ENCODE measurements around the gene BCL6B. TPM values are rescaled to one million over a fixed set of nuclear protein-coding genes. Genes with fewer than 3 reads are reported as not detected.

BCL6B gene
- total and polyA plus RNA-seq, 2 experiments from 2014 or later, result 0.53 to 1.1 TPM

DNA sequence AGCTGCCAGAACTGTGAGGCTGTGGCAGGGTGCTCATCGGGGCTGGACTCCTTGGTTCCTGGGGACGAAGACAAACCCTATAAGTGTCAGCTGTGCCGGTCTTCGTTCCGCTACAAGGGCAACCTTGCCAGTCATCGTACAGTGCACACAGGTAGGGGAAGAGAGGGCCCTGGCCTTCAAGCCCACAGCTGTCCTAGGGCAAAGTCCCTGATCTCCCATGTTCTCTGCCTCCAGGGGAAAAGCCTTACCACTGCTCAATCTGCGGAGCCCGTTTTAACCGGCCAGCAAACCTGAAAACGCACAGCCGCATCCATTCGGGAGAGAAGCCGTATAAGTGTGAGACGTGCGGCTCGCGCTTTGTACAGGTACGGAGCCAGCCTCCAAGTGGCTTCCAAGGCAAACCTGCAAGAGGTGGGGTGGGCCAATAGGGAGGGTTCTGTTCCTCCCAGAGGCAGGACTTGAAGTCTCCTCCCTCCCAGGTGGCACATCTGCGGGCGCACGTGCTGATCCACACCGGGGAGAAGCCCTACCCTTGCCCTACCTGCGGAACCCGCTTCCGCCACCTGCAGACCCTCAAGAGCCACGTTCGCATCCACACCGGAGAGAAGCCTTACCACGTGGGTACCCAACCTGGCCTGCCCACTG is 3.7 kb downstream of the BCL6B start:
- no peak for DNase-seq (ENCODE audit: low spot score)
- Histone ChIP-seq H3K79me2 (no peaks in the 10 kb centered on the region), H3K9me2 (replicated peaks; ENCODE audit: insufficient read depth) (no peaks in the 10 kb centered on the region), H2AFZ (no peak overlapping the region), H3K27ac (no peak overlapping the region), H4K20me1 (ENCODE audit: insufficient read depth, poor library complexity, severe bottlenecking) (no peaks in the 10 kb centered on the region), H3K36me3 (replicated peaks; ENCODE audit: insufficient read depth, low read depth) (no peaks in the 10 kb centered on the region), H3K4me2 (no peak overlapping the region), H3K4me1 (ENCODE audit: insufficient read depth) (peaks cover 7% of the 10 kb centered on the region), H3K4me3 (no peak overlapping the region), H3K9me3 (ENCODE audit: low read depth) (no peaks in the 10 kb centered on the region), H3K27me3 (peaks cover 15% of the 10 kb centered on the region)
- TF ChIP-seq, protein P1, sequence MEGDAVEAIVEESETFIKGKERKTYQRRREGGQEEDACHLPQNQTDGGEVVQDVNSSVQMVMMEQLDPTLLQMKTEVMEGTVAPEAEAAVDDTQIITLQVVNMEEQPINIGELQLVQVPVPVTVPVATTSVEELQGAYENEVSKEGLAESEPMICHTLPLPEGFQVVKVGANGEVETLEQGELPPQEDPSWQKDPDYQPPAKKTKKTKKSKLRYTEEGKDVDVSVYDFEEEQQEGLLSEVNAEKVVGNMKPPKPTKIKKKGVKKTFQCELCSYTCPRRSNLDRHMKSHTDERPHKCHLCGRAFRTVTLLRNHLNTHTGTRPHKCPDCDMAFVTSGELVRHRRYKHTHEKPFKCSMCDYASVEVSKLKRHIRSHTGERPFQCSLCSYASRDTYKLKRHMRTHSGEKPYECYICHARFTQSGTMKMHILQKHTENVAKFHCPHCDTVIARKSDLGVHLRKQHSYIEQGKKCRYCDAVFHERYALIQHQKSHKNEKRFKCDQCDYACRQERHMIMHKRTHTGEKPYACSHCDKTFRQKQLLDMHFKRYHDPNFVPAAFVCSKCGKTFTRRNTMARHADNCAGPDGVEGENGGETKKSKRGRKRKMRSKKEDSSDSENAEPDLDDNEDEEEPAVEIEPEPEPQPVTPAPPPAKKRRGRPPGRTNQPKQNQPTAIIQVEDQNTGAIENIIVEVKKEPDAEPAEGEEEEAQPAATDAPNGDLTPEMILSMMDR (IDR thresholded peaks at IDR 0.05; ENCODE audit: poor library complexity), result no peak
- TF ChIP-seq EZH2phosphoT487 (IDR thresholded peaks at IDR 0.05; ENCODE audit: low read depth, severe bottlenecking, unreplicated experiment) (no peak), EZH2 (IDR thresholded peaks at IDR 0.05; ENCODE audit: borderline replicate concordance) (no peak)
- 94% methylated on average over 29 of the region's 29 CpGs for WGBS (ENCODE audit: low lambda C conversion rate, missing lambda C conversion rate)

GRCh38 chr17:7027335-7027734 is 4.5 kb downstream of the BCL6B start:
- 95% methylated on average over 11 of the region's 13 CpGs for WGBS (ENCODE audit: low lambda C conversion rate, missing lambda C conversion rate)

DNA sequence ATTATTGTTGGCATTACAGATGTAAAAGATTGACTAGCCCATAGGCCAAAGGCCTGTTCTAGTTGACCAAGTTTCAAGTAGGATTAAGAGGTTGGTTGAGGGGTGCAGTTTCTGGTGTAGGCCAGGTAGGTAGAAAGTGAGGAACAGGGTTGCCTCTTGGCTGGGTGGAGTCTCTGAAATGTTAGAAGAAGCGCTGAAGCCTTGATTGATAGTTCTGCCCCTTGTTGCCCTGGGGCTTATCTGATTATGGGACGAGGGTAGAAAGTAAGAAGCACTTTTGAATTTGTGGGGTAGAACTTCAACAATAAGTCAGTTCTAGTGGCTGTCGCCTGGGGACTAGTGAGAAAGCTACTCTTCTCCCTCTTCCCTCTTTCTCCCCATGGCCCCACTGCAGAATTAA is 6.2 kb downstream of the BCL6B start:
- WGBS (ENCODE audit: low lambda C conversion rate, missing lambda C conversion rate), result 81% methylated on average over 3 of the region's 3 CpGs
- no peaks in the 10 kb centered on the region for H3K27me3 ChIP-seq
- DNase-seq (ENCODE audit: low spot score), result no peak
- H3K9me2 ChIP-seq (replicated peaks; ENCODE audit: insufficient read depth), result no peaks in the 10 kb centered on the region
- H3K36me3 ChIP-seq (replicated peaks; ENCODE audit: insufficient read depth, low read depth), result no peaks in the 10 kb centered on the region
- no peak overlapping the region for H3K27ac ChIP-seq
- no peaks in the 10 kb centered on the region for H3K79me2 ChIP-seq
- no peak overlapping the region for H3K4me3 ChIP-seq
- no peak overlapping the region for H3K4me2 ChIP-seq
- H3K4me1 ChIP-seq (ENCODE audit: insufficient read depth), result no peaks in the 10 kb centered on the region
- no peak for TF ChIP-seq EZH2phosphoT487 (IDR thresholded peaks at IDR 0.05; ENCODE audit: low read depth, severe bottlenecking, unreplicated experiment)
- TF ChIP-seq EZH2 (IDR thresholded peaks at IDR 0.05; ENCODE audit: borderline replicate concordance), result no peak
- TF ChIP-seq, protein P1 (IDR thresholded peaks at IDR 0.05; ENCODE audit: poor library complexity), result no peak
- H4K20me1 ChIP-seq (ENCODE audit: insufficient read depth, poor library complexity, severe bottlenecking), result no peaks in the 10 kb centered on the region
- H3K9me3 ChIP-seq (ENCODE audit: low read depth), result no peaks in the 10 kb centered on the region
- no peak overlapping the region for H2AFZ ChIP-seq

More at GRCh38 chr17:7027335-7027734, 4.5 kb downstream of the BCL6B start:
- H3K4me1 ChIP-seq (ENCODE audit: insufficient read depth), result peaks cover 7% of the 10 kb centered on the region
- no peaks in the 10 kb centered on the region for H4K20me1 ChIP-seq (ENCODE audit: insufficient read depth, poor library complexity, severe bottlenecking)
- H3K36me3 ChIP-seq (replicated peaks; ENCODE audit: insufficient read depth, low read depth), result no peaks in the 10 kb centered on the region
- no peak overlapping the region for H3K4me3 ChIP-seq
- TF ChIP-seq EZH2phosphoT487 (IDR thresholded peaks at IDR 0.05; ENCODE audit: low read depth, severe bottlenecking, unreplicated experiment), result no peak
- no peak for TF ChIP-seq EZH2 (IDR thresholded peaks at IDR 0.05; ENCODE audit: borderline replicate concordance)
- TF ChIP-seq, protein P1 (IDR thresholded peaks at IDR 0.05; ENCODE audit: poor library complexity), result no peak
- H3K9me2 ChIP-seq (replicated peaks; ENCODE audit: insufficient read depth), result no peaks in the 10 kb centered on the region
- no peaks in the 10 kb centered on the region for H3K9me3 ChIP-seq (ENCODE audit: low read depth)
- H3K27ac ChIP-seq, result no peak overlapping the region
- no peaks in the 10 kb centered on the region for H3K79me2 ChIP-seq
- DNase-seq (ENCODE audit: low spot score), result no peak
- no peak overlapping the region for H2AFZ ChIP-seq
- H3K4me2 ChIP-seq, result no peak overlapping the region
- H3K27me3 ChIP-seq, result peaks cover 13% of the 10 kb centered on the region

Data from hepatocyte (in vitro differentiated cells).